Mammary epithelial cell (primary cell): ENCODE data around the gene LPP.

Source experiments
- CTCF ChIP-seq, 2 donors: IDR thresholded peaks in 1 of 2; conservative IDR thresholded peaks in 1 of 2; 2 replicates each; pipeline ENCODE4 v1.5.1; 2011 to 2012; ENCODE audit warnings: inconsistent platforms in 2 of 2, low read length in 2 of 2, mild to moderate bottlenecking in 2 of 2, control low read depth in 1 of 2, low read depth in 1 of 2; ENCODE audit not compliant: insufficient read depth in 1 of 2; ENCODE audit errors: extremely low read depth in 1 of 2
- EZH2 ChIP-seq: IDR thresholded peaks from 2 replicates; pipeline ENCODE4 v1.6.1; 2012; ENCODE audit warnings: low read length, inconsistent platforms, borderline replicate concordance

GRCh38 chr3:188707381-188708288 lies 553.7 kb downstream of the LPP start:
- TF ChIP-seq CTCF (conservative IDR thresholded peaks at IDR 0.05 in 1 of 2, IDR thresholded peaks at IDR 0.05 in 1 of 2; ENCODE audit: extremely low read depth in 1 of 2, insufficient read depth in 1 of 2, low read depth in 1 of 2, low read length in 2 of 2) (no peak), EZH2 (no peak)
